H1 (cell line): ENCODE results near the gene SLC28A2.
"Not testable (repeated sequence)": the region's sequence is repeated elsewhere in the genome, so short reads cannot be mapped to it uniquely, and the experiment has no call there.

ENCODE experiments used
- BCL11A ChIP-seq, 2 experiments: IDR thresholded peaks; one replicate each; pipeline ENCODE4 v1.6.1; 2011; ENCODE audit warnings: low read depth in 2 of 2, low read length in 2 of 2, mild to moderate bottlenecking in 2 of 2
- EZH2 ChIP-seq: fragments of 200-600 bp; sonication (generic); IDR thresholded peaks from 2 replicates; pipeline ENCODE4 v1.7.1; 2012; ENCODE audit warnings: low read depth, mild to moderate bottlenecking, moderate library complexity, low read length, inconsistent platforms; ENCODE audit not compliant: severe bottlenecking
- JUN ChIP-seq: IDR thresholded peaks from 2 replicates; pipeline ENCODE4 v1.6.1; 2011; ENCODE audit warnings: low read depth, mild to moderate bottlenecking, improper control_type of control experiment, low read length
- JUND ChIP-seq: IDR thresholded peaks from 2 replicates; pipeline ENCODE4 v1.6.1; 2011; ENCODE audit warnings: mild to moderate bottlenecking, improper control_type of control experiment, low read length
- MAFK ChIP-seq: IDR thresholded peaks from 2 replicates; pipeline ENCODE4 v1.6.1; 2012; ENCODE audit warnings: low read depth, mild to moderate bottlenecking, improper control_type of control experiment, low read length
- POLR2A ChIP-seq, 2 experiments: IDR thresholded peaks; 1 replicate in 1 of 2; 2 replicates in 1 of 2; pipeline ENCODE4 v1.6.1; 2011; ENCODE audit warnings: low read depth in 2 of 2, low read length in 2 of 2, mild to moderate bottlenecking in 2 of 2; ENCODE audit errors: control extremely low read depth in 1 of 2
- SP2 ChIP-seq: IDR thresholded peaks from 2 replicates; pipeline ENCODE4 v1.6.1; 2012; ENCODE audit warnings: mild to moderate bottlenecking, low read length, inconsistent platforms
- YY1 ChIP-seq: IDR thresholded peaks from 2 replicates; pipeline ENCODE4 v1.6.1; 2011; ENCODE audit warnings: low read depth, mild to moderate bottlenecking, low read length

- not testable (repeated sequence) for TF ChIP-seq YY1; EZH2; SP2; JUN; POLR2A (IDR thresholded peaks at IDR 0.05; ENCODE audit: control extremely low read depth in 1 of 2, low read depth in 2 of 2, low read length in 2 of 2); BCL11A (IDR thresholded peaks at IDR 0.05; ENCODE audit: low read depth in 2 of 2, low read length in 2 of 2); JUND; MAFK
These were observed 2.8 kb downstream of the SLC28A2 start for GRCh38 chr15:45254824-45255223.
